H1 (cell line): ENCODE measurements around the gene SCGB1D4. TPM values are rescaled to one million over a fixed set of nuclear protein-coding genes. Genes with fewer than 3 reads are reported as not detected.

Experiments
- CTCF ChIA-PET: fragments of 300-600 bp; sonication (Branson Sonifier 250); formaldehyde crosslinking; loops from one replicate; lab custom pipeline; 2021; ENCODE audit not compliant: partially characterized antibody; lab: Charles Lee
- POLR2A ChIA-PET: fragments of 300-600 bp; sonication (Branson Sonifier 250); formaldehyde crosslinking; loops from one replicate; lab custom pipeline; 2021; ENCODE audit warnings: inconsistent platforms; ENCODE audit not compliant: partially characterized antibody; lab: Charles Lee
- DNase-seq, 2 experiments: peaks; one replicate each; pipeline versions ENCODE4 v3.0.0 to v3.0.0-alpha.2; 2010 to 2022; ENCODE audit warnings: low spot score in 2 of 2, low read depth in 1 of 2, mixed read lengths in 1 of 2
- FAIRE-seq: peaks from 2 replicates; lab custom pipeline; 2011; peaks lifted over from hg19 to GRCh38; lab: Jason Lieb, UNC
- H2AFZ ChIP-seq: 2 replicates; pipeline ENCODE4 v1.8.1; 2012; ENCODE audit warnings: low read length, inconsistent platforms
- H2AK5ac ChIP-seq: 2 replicates; pipeline ENCODE4 v1.6.1; 2013; ENCODE audit warnings: low read depth, low read length
- H2BK120ac ChIP-seq: replicated peaks from 2 replicates; pipeline ENCODE3; 2013; ENCODE audit warnings: low read depth, low read length, inconsistent platforms
- H2BK12ac ChIP-seq: 2 replicates; pipeline ENCODE4 v1.6.1; 2013; ENCODE audit warnings: low read depth, low read length
- H2BK15ac ChIP-seq: 2 replicates; pipeline ENCODE4 v1.6.1; 2013; ENCODE audit warnings: low read length
- H2BK20ac ChIP-seq: 2 replicates; pipeline ENCODE4 v1.6.1; 2013; ENCODE audit warnings: low read length
- H2BK5ac ChIP-seq: 2 replicates; pipeline ENCODE4 v1.6.1; 2013; ENCODE audit warnings: low read depth, low read length
- H3K14ac ChIP-seq: 2 replicates; pipeline ENCODE4 v1.6.1; 2013; ENCODE audit warnings: inconsistent platforms; ENCODE audit not compliant: insufficient read length
- H3K18ac ChIP-seq: 2 replicates; pipeline ENCODE4 v1.6.1; 2013; ENCODE audit warnings: low read length; ENCODE audit errors: extremely low read depth
- H3K23ac ChIP-seq: 2 replicates; pipeline ENCODE4 v1.6.1; 2013; ENCODE audit warnings: inconsistent platforms; ENCODE audit not compliant: insufficient read length
- H3K23me2 ChIP-seq: 2 replicates; pipeline ENCODE4 v1.6.1; 2013; ENCODE audit warnings: low read depth, low read length
- H3K27ac ChIP-seq: 2 replicates; pipeline ENCODE4 v1.6.1; 2011; ENCODE audit warnings: low read depth, low read length, inconsistent platforms
- H3K27me3 ChIP-seq, 4 experiments: replicated peaks in 1 of 4; 1 replicate in 1 of 4; 2 replicates in 3 of 4; pipeline versions ENCODE4 v1.6.1 to v1.8.1; 2011 to 2013; ENCODE audit warnings: low read length in 3 of 4, mild to moderate bottlenecking in 3 of 4, inconsistent platforms in 2 of 4, mixed read lengths in 2 of 4, moderate library complexity in 1 of 4; ENCODE audit not compliant: control insufficient read depth in 3 of 4, insufficient read depth in 3 of 4; ENCODE audit errors: extremely low read depth in 1 of 4
- H3K36me3 ChIP-seq, 4 experiments: 2 replicates each; pipeline versions ENCODE4 v1.6.1 to v1.8.1; 2011 to 2013; ENCODE audit warnings: mild to moderate bottlenecking in 4 of 4, low read length in 3 of 4, moderate library complexity in 2 of 4, control low read depth in 1 of 4, inconsistent platforms in 1 of 4; ENCODE audit not compliant: insufficient read depth in 4 of 4, control insufficient read depth in 2 of 4
- H3K4ac ChIP-seq: replicated peaks from 2 replicates; pipeline ENCODE3; 2013; ENCODE audit warnings: low read length, low read depth, mixed read lengths, inconsistent platforms; ENCODE audit not compliant: insufficient read length
- H3K4me1 ChIP-seq, 4 experiments: replicated peaks in 1 of 4; 1 replicate in 1 of 4; 2 replicates in 3 of 4; pipeline versions ENCODE4 v1.6.1 to v1.8.1; 2011 to 2013; ENCODE audit warnings: low read length in 3 of 4, inconsistent platforms in 2 of 4, mixed read lengths in 1 of 4; ENCODE audit not compliant: insufficient read depth in 4 of 4, control insufficient read depth in 3 of 4
- H3K4me2 ChIP-seq, 2 experiments: 2 replicates each; pipeline versions ENCODE4 v1.6.1 to v1.8.1; 2011 to 2013; ENCODE audit warnings: low read depth in 2 of 2, low read length in 2 of 2, control low read depth in 1 of 2, inconsistent platforms in 1 of 2, mild to moderate bottlenecking in 1 of 2; ENCODE audit not compliant: insufficient read depth in 1 of 2
- H3K4me3 ChIP-seq, 4 experiments: fragments of 200-600, 300-600 bp in 1 of 4; sonication (generic), shearing (Covaris generic), sonication (Bioruptor Twin) in 1 of 4; 2 replicates each; pipeline versions ENCODE4 v1.5.1 to v1.8.1; 2011 to 2016; ENCODE audit warnings: low read length in 4 of 4, low read depth in 3 of 4, control low read depth in 2 of 4, inconsistent platforms in 2 of 4, mild to moderate bottlenecking in 2 of 4, mixed read lengths in 1 of 4, moderate library complexity in 1 of 4; ENCODE audit not compliant: insufficient read depth in 2 of 4; ENCODE audit errors: extremely low read depth in 1 of 4
- H3K56ac ChIP-seq: replicated peaks from 2 replicates; pipeline ENCODE3; 2013; ENCODE audit warnings: low read depth, mild to moderate bottlenecking, mixed read lengths, low read length, inconsistent platforms; ENCODE audit not compliant: insufficient read length
- H3K79me1 ChIP-seq: 2 replicates; pipeline ENCODE4 v1.6.1; 2013; ENCODE audit warnings: low read depth, low read length, control low read depth
- H3K79me2 ChIP-seq, 2 experiments: 2 replicates each; pipeline versions ENCODE4 v1.6.1 to v1.8.1; 2012 to 2013; ENCODE audit warnings: low read length in 2 of 2, mild to moderate bottlenecking in 2 of 2, inconsistent platforms in 1 of 2; ENCODE audit not compliant: insufficient read depth in 2 of 2, control insufficient read depth in 1 of 2
- H3K9ac ChIP-seq, 4 experiments: replicated peaks in 1 of 4; 1 replicate in 1 of 4; 2 replicates in 3 of 4; pipeline versions ENCODE4 v1.6.1 to v1.8.1; 2011 to 2013; ENCODE audit warnings: low read depth in 3 of 4, low read length in 3 of 4, control low read depth in 2 of 4, mild to moderate bottlenecking in 2 of 4, moderate library complexity in 2 of 4, inconsistent platforms in 1 of 4; ENCODE audit errors: extremely low read depth in 1 of 4
- H3K9me3 ChIP-seq, 2 experiments: 2 replicates each; pipeline versions ENCODE4 v1.6.1 to v1.8.1; 2012 to 2013; ENCODE audit warnings: mild to moderate bottlenecking in 2 of 2, moderate library complexity in 2 of 2, control low read depth in 1 of 2, inconsistent platforms in 1 of 2, low read depth in 1 of 2, low read length in 1 of 2, mixed read lengths in 1 of 2; ENCODE audit not compliant: insufficient read depth in 2 of 2
- H4K20me1 ChIP-seq, 2 experiments: replicated peaks in 1 of 2; 2 replicates each; pipeline versions ENCODE3 to v1.8.1; 2011 to 2013; ENCODE audit warnings: inconsistent platforms in 2 of 2, low read length in 2 of 2, mild to moderate bottlenecking in 1 of 2; ENCODE audit not compliant: insufficient read depth in 2 of 2, control insufficient read depth in 1 of 2
- H4K5ac ChIP-seq: 2 replicates; pipeline ENCODE4 v1.6.1; 2013; ENCODE audit warnings: low read length, low read depth, mixed read lengths, inconsistent platforms; ENCODE audit not compliant: insufficient read length
- H4K8ac ChIP-seq: 2 replicates; pipeline ENCODE4 v1.8.0; 2013; ENCODE audit warnings: mild to moderate bottlenecking, moderate library complexity, low read length, inconsistent platforms; ENCODE audit not compliant: insufficient read depth; ENCODE audit errors: extremely low read depth
- H4K91ac ChIP-seq: replicated peaks from 2 replicates; pipeline ENCODE3; 2013; ENCODE audit warnings: low read length, mixed read lengths, inconsistent platforms; ENCODE audit not compliant: insufficient read length
- ASH2L ChIP-seq: fragments of 200-600, 300-600 bp; sonication (generic); IDR thresholded peaks from one replicate; pipeline ENCODE4 v1.7.1; 2017; ENCODE audit warnings: low read length
- ATF2 ChIP-seq: IDR thresholded peaks from 2 replicates; pipeline ENCODE4 v1.6.1; 2012; ENCODE audit warnings: low read length, inconsistent platforms
- GABPA ChIP-seq: IDR thresholded peaks from 2 replicates; pipeline ENCODE4 v1.6.1; 2011; ENCODE audit warnings: mild to moderate bottlenecking, low read length, moderate library complexity, borderline replicate concordance; ENCODE audit not compliant: insufficient read depth
- WGBS, 2 experiments: shearing (Covaris generic) in 1 of 2; methylation state at CpG; one replicate each; pipeline versions ENCODE4 v1.1.6 to v1.1.7; 2013 to 2015; ENCODE audit warnings: low lambda C conversion rate in 2 of 2, mixed read lengths in 2 of 2, inconsistent platforms in 1 of 2, low coverage in 1 of 2, missing lambda C conversion rate in 1 of 2; ENCODE audit not compliant: insufficient replicate concordance in 2 of 2, insufficient coverage in 1 of 2, insufficient read length in 1 of 2; ENCODE audit errors: extremely low coverage in 1 of 2, missing lambda C conversion rate in 1 of 2; 5-methylcytosine and 5-hydroxymethylcytosine counted together
- polyA plus RNA-seq, 7 experiments: library from polyadenylated mRNA; depleted of rRNA in 3 of 7; stranded (reverse) in 5 of 7; unstranded in 2 of 7; fragments of >200 nt in 5 of 7; fragments of 200-250 nt in 2 of 7; gene quantifications; 1 replicate in 5 of 7; 2 replicates in 1 of 7; 4 replicates in 1 of 7; pipeline versions ENCODE4 v1.2.1 to v1.2.3, GENCODE V29; 2011 to 2013; ENCODE audit warnings: missing spikeins in 2 of 7, mixed read lengths in 2 of 7
- total RNA-seq: library from RNA; stranded (reverse); fragmentation: NEBNext Ultra II Directional; extraction: Animal tissue kit (Norgen Biotek cat#: 25700); gene quantifications from 2 replicates; pipeline ENCODE4 v1.2.1, GENCODE V29; 2021

Gene SCGB1D4
- total and polyA plus RNA-seq, 2 of the 8 experiments (the other 6 are each of a cell fraction or from before 2014, with no cell fraction given), result not detected

GRCh38 chr11:62295504-62295903 is 3.4 kb downstream of the SCGB1D4 start:
- Histone ChIP-seq H3K36me3 (no peaks in the 10 kb centered on the region), H4K20me1 (no peaks in the 10 kb centered on the region), H3K23me2 (no peaks in the 10 kb centered on the region), H3K4ac (no peak overlapping the region), H3K79me2 (no peaks in the 10 kb centered on the region), H2BK120ac (no peak overlapping the region), H3K79me1 (no peaks in the 10 kb centered on the region), H3K27ac (no peak overlapping the region), H3K23ac (no peak overlapping the region), H3K27me3 (no peaks in the 10 kb centered on the region; a peak in 1 of 7 replicates)
- WGBS, 2 experiments, result 90% methylated on average over 2 of the region's 2 CpGs; no CpG with 5 or more reads in 1 of the 2 experiments
- CTCF ChIA-PET, result interaction anchor here (1.2 to 1.5 kb wide), 2 partner anchors 52 to 124 kb away, joined by 3 read pairs; no protein-coding TSS in a partner anchor
- TF ChIP-seq GABPA (no peak), ATF2 (no peak), ASH2L (no peak)
- TF ChIP-seq, all 59 proteins: peak for 0
- Histone ChIP-seq H3K4me3 (no peak overlapping the region), H2AK5ac (no peak overlapping the region), H3K4me2 (no peak overlapping the region), H4K5ac (no peak overlapping the region), H3K14ac (no peak overlapping the region), H2AFZ (no peak overlapping the region), H4K91ac (no peak overlapping the region), H2BK20ac (no peak overlapping the region), H2BK15ac (no peak overlapping the region), H3K56ac (no peak overlapping the region), H3K4me1 (no peaks in the 10 kb centered on the region), H3K9ac (no peak overlapping the region), H4K8ac (no peak overlapping the region), H3K18ac (no peak overlapping the region), H3K9me3 (no peaks in the 10 kb centered on the region), H2BK12ac (no peak overlapping the region), H2BK5ac (no peak overlapping the region)
- no peak for DNase-seq
- no peak for FAIRE-seq
- POLR2A ChIA-PET, result no interaction called here
